Measurements from ENCODE around the gene C19orf53. TPM values are rescaled to one million over a fixed set of nuclear protein-coding genes. Genes with fewer than 3 reads are reported as not detected.
"Not testable (repeated sequence)": the region's sequence is repeated elsewhere in the genome, so short reads cannot be mapped to it uniquely, and the experiment has no call there.

The C19orf53 gene
- polyA plus RNA-seq, 2 donors = 135 to 174 TPM

- 84 to 86% methylated on average over 9 of the region's 9 CpGs for WGBS, 2 donors
- Histone ChIP-seq H3K27ac (ENCODE audit: low read depth in 2 of 2, low read length in 1 of 2) (peak overlapping the region in 1 of 2 donors; percentile 38), H3K4me1 (ENCODE audit: control insufficient read depth in 2 of 2, insufficient read depth in 2 of 2, low read length in 1 of 2) (peaks cover 6 to 10% of the 10 kb centered on the region in 2 donors)
- not testable (repeated sequence) for H3K27me3 ChIP-seq (ENCODE audit: control insufficient read depth in 1 of 2, insufficient read depth in 2 of 2, low read length in 2 of 2); H3K9me3 ChIP-seq (ENCODE audit: control insufficient read depth in 2 of 2, insufficient read depth in 1 of 2, low read depth in 1 of 2, low read length in 1 of 2); H3K4me3 ChIP-seq (ENCODE audit: low read depth in 1 of 2, low read length in 2 of 2); H3K36me3 ChIP-seq (ENCODE audit: control insufficient read depth in 2 of 2, insufficient read depth in 2 of 2, low read length in 1 of 2)
Observed at GRCh38 chr19:13793317-13793716, 19.1 kb downstream of the C19orf53 start.

- H3K9me3 ChIP-seq (ENCODE audit: control insufficient read depth in 2 of 2, insufficient read depth in 1 of 2, low read depth in 1 of 2, low read length in 1 of 2) = no peaks in the 10 kb centered on the region
- WGBS, 2 donors = 2 to 7% methylated on average over 8 of the region's 8 CpGs
- H3K27ac ChIP-seq (ENCODE audit: low read depth in 2 of 2, low read length in 1 of 2) = peak overlapping the region; percentile 93 to 95
Observed at GRCh38 chr19:13794398-13794756, 20.1 kb downstream of the C19orf53 start.

GRCh38 chr19:13794757-13795589 lies 20.7 kb downstream of the C19orf53 start, which contains the start of gene ZSWIM4:
TSS of gene ZSWIM4 (plus strand) at chr19:13795443. CDS start at chr19:13795649, 206 bp downstream.
- H3K4me3 ChIP-seq (ENCODE audit: low read depth in 1 of 2, low read length in 2 of 2) = peak within 1 kb of the TSS; percentile 72 to 83
- H3K4me1 ChIP-seq (ENCODE audit: control insufficient read depth in 2 of 2, insufficient read depth in 2 of 2, low read length in 1 of 2) = peaks cover 6 to 10% of the 10 kb centered on the region in 2 donors
- H3K36me3 ChIP-seq (ENCODE audit: control insufficient read depth in 2 of 2, insufficient read depth in 2 of 2, low read length in 1 of 2) = no peaks in the 10 kb centered on the region
- no peaks in the 10 kb centered on the region for H3K9me3 ChIP-seq (ENCODE audit: control insufficient read depth in 2 of 2, insufficient read depth in 1 of 2, low read depth in 1 of 2, low read length in 1 of 2)
- WGBS, 2 donors = 1% methylated on average over 64 to 71 of the region's 71 CpGs
- peak within 1 kb of the TSS; percentile 93 to 95 for H3K27ac ChIP-seq (ENCODE audit: low read depth in 2 of 2, low read length in 1 of 2)
- H3K27me3 ChIP-seq (ENCODE audit: control insufficient read depth in 1 of 2, insufficient read depth in 2 of 2, low read length in 2 of 2) = no peaks in the 10 kb centered on the region

More at GRCh38 chr19:13794398-13794756, 20.1 kb downstream of the C19orf53 start:
- Histone ChIP-seq H3K4me3 (ENCODE audit: low read depth in 1 of 2, low read length in 2 of 2) (peak overlapping the region; percentile 72 to 83), H3K36me3 (ENCODE audit: control insufficient read depth in 2 of 2, insufficient read depth in 2 of 2, low read length in 1 of 2) (no peaks in the 10 kb centered on the region), H3K4me1 (ENCODE audit: control insufficient read depth in 2 of 2, insufficient read depth in 2 of 2, low read length in 1 of 2) (peaks cover 6 to 10% of the 10 kb centered on the region in 2 donors), H3K27me3 (ENCODE audit: control insufficient read depth in 1 of 2, insufficient read depth in 2 of 2, low read length in 2 of 2) (no peaks in the 10 kb centered on the region)

- peaks cover 6 to 10% of the 10 kb centered on the region in 2 donors for H3K4me1 ChIP-seq (ENCODE audit: control insufficient read depth in 2 of 2, insufficient read depth in 2 of 2, low read length in 1 of 2)
- no peaks in the 10 kb centered on the region for H3K27me3 ChIP-seq (ENCODE audit: control insufficient read depth in 1 of 2, insufficient read depth in 2 of 2, low read length in 2 of 2)
- H3K36me3 ChIP-seq (ENCODE audit: control insufficient read depth in 2 of 2, insufficient read depth in 2 of 2, low read length in 1 of 2) = no peaks in the 10 kb centered on the region
- no peaks in the 10 kb centered on the region for H3K9me3 ChIP-seq (ENCODE audit: control insufficient read depth in 2 of 2, insufficient read depth in 1 of 2, low read depth in 1 of 2, low read length in 1 of 2)
- peak overlapping the region; percentile 88 to 94 for H3K27ac ChIP-seq (ENCODE audit: low read depth in 2 of 2, low read length in 1 of 2)
- 3 to 7% methylated on average over 23 to 42 of the region's 42 CpGs for WGBS, 2 donors
- H3K4me3 ChIP-seq (ENCODE audit: low read depth in 1 of 2, low read length in 2 of 2) = peak overlapping the region; percentile 57 to 83
Observed at GRCh38 chr19:13795595-13796300, 21.5 kb downstream of the C19orf53 start.

- WGBS, 2 donors = 9 to 12% methylated on average over 12 of the region's 12 CpGs
- H3K9me3 ChIP-seq (ENCODE audit: control insufficient read depth in 2 of 2, insufficient read depth in 1 of 2, low read depth in 1 of 2, low read length in 1 of 2) = no peaks in the 10 kb centered on the region
- H3K27ac ChIP-seq (ENCODE audit: low read depth in 2 of 2, low read length in 1 of 2) = peak overlapping the region; percentile 88 to 94
- peak overlapping the region; percentile 57 to 83 for H3K4me3 ChIP-seq (ENCODE audit: low read depth in 1 of 2, low read length in 2 of 2)
- H3K4me1 ChIP-seq (ENCODE audit: control insufficient read depth in 2 of 2, insufficient read depth in 2 of 2, low read length in 1 of 2) = peaks cover 6 to 12% of the 10 kb centered on the region in 2 donors
- H3K27me3 ChIP-seq (ENCODE audit: control insufficient read depth in 1 of 2, insufficient read depth in 2 of 2, low read length in 2 of 2) = no peaks in the 10 kb centered on the region
- H3K36me3 ChIP-seq (ENCODE audit: control insufficient read depth in 2 of 2, insufficient read depth in 2 of 2, low read length in 1 of 2) = peaks cover 0 to 3% of the 10 kb centered on the region in 2 donors
Observed at GRCh38 chr19:13796301-13797057, 22.2 kb downstream of the C19orf53 start.

GRCh38 chr19:13797058-13797440 lies 22.8 kb downstream of the C19orf53 start:
- Histone ChIP-seq H3K36me3 (ENCODE audit: control insufficient read depth in 2 of 2, insufficient read depth in 2 of 2, low read length in 1 of 2) (peaks cover 0 to 3% of the 10 kb centered on the region in 2 donors), H3K4me3 (ENCODE audit: low read depth in 1 of 2, low read length in 2 of 2) (peak overlapping the region; percentile 57 to 83), H3K27me3 (ENCODE audit: control insufficient read depth in 1 of 2, insufficient read depth in 2 of 2, low read length in 2 of 2) (no peaks in the 10 kb centered on the region), H3K27ac (ENCODE audit: low read depth in 2 of 2, low read length in 1 of 2) (peak overlapping the region; percentile 88 to 94), H3K9me3 (ENCODE audit: control insufficient read depth in 2 of 2, insufficient read depth in 1 of 2, low read depth in 1 of 2, low read length in 1 of 2) (no peaks in the 10 kb centered on the region), H3K4me1 (ENCODE audit: control insufficient read depth in 2 of 2, insufficient read depth in 2 of 2, low read length in 1 of 2) (peaks cover 6 to 12% of the 10 kb centered on the region in 2 donors)
- WGBS, 2 donors = 45 to 55% methylated on average over 4 of the region's 4 CpGs

- WGBS, 2 donors = 32 to 54% methylated on average over 7 of the region's 7 CpGs
- no peak overlapping the region for H3K4me3 ChIP-seq (ENCODE audit: low read depth in 1 of 2, low read length in 2 of 2)
Observed at GRCh38 chr19:13797870-13798269, 23.6 kb downstream of the C19orf53 start.

GRCh38 chr19:13799669-13800068 lies 25.4 kb downstream of the C19orf53 start:
- Histone ChIP-seq H3K9me3 (ENCODE audit: control insufficient read depth in 2 of 2, insufficient read depth in 1 of 2, low read depth in 1 of 2, low read length in 1 of 2) (no peaks in the 10 kb centered on the region), H3K4me1 (ENCODE audit: control insufficient read depth in 2 of 2, insufficient read depth in 2 of 2, low read length in 1 of 2) (peaks cover 6 to 16% of the 10 kb centered on the region in 2 donors), H3K36me3 (ENCODE audit: control insufficient read depth in 2 of 2, insufficient read depth in 2 of 2, low read length in 1 of 2) (peaks cover 0 to 3% of the 10 kb centered on the region in 2 donors), H3K27me3 (ENCODE audit: control insufficient read depth in 1 of 2, insufficient read depth in 2 of 2, low read length in 2 of 2) (no peaks in the 10 kb centered on the region), H3K4me3 (ENCODE audit: low read depth in 1 of 2, low read length in 2 of 2) (no peak overlapping the region), H3K27ac (ENCODE audit: low read depth in 2 of 2, low read length in 1 of 2) (no peak overlapping the region)
- WGBS, 2 donors = 92% methylated on average over 22 of the region's 22 CpGs

More at GRCh38 chr19:13797870-13798269, 23.6 kb downstream of the C19orf53 start:
- H3K27me3 ChIP-seq (ENCODE audit: control insufficient read depth in 1 of 2, insufficient read depth in 2 of 2, low read length in 2 of 2) = no peaks in the 10 kb centered on the region
- peaks cover 0 to 3% of the 10 kb centered on the region in 2 donors for H3K36me3 ChIP-seq (ENCODE audit: control insufficient read depth in 2 of 2, insufficient read depth in 2 of 2, low read length in 1 of 2)
- H3K9me3 ChIP-seq (ENCODE audit: control insufficient read depth in 2 of 2, insufficient read depth in 1 of 2, low read depth in 1 of 2, low read length in 1 of 2) = no peaks in the 10 kb centered on the region
- H3K4me1 ChIP-seq (ENCODE audit: control insufficient read depth in 2 of 2, insufficient read depth in 2 of 2, low read length in 1 of 2) = peaks cover 6 to 15% of the 10 kb centered on the region in 2 donors
- peak overlapping the region; percentile 18 to 68 for H3K27ac ChIP-seq (ENCODE audit: low read depth in 2 of 2, low read length in 1 of 2)

GRCh38 chr19:13803038-13803437 lies 28.8 kb downstream of the C19orf53 start:
- peak overlapping the region; percentile 94 to 95 for H3K27ac ChIP-seq (ENCODE audit: low read depth in 2 of 2, low read length in 1 of 2)
- H3K9me3 ChIP-seq (ENCODE audit: control insufficient read depth in 2 of 2, insufficient read depth in 1 of 2, low read depth in 1 of 2, low read length in 1 of 2) = no peaks in the 10 kb centered on the region
- peaks cover 0 to 13% of the 10 kb centered on the region in 2 donors for H3K36me3 ChIP-seq (ENCODE audit: control insufficient read depth in 2 of 2, insufficient read depth in 2 of 2, low read length in 1 of 2)
- no peaks in the 10 kb centered on the region for H3K27me3 ChIP-seq (ENCODE audit: control insufficient read depth in 1 of 2, insufficient read depth in 2 of 2, low read length in 2 of 2)
- peak overlapping the region in 1 of 2 donors; percentile 6 for H3K4me3 ChIP-seq (ENCODE audit: low read depth in 1 of 2, low read length in 2 of 2)
- 53 to 58% methylated on average over 9 of the region's 9 CpGs for WGBS, 2 donors
- peaks cover 2 to 15% of the 10 kb centered on the region in 2 donors for H3K4me1 ChIP-seq (ENCODE audit: control insufficient read depth in 2 of 2, insufficient read depth in 2 of 2, low read length in 1 of 2)

All from esophagus (tissue), 2 donors.